Spinal cord (tissue), 10 donors: Measurements from ENCODE around the gene PARD3. TPM values are rescaled to one million over a fixed set of nuclear protein-coding genes. Genes with fewer than 3 reads are reported as not detected.
"Not testable (repeated sequence)": the region's sequence is repeated elsewhere in the genome, so short reads cannot be mapped to it uniquely, and the experiment has no call there.

Source experiments
- DNase-seq, 6 donors: peaks; one replicate each; pipeline versions ENCODE4 v3.0.0 to v3.0.0-alpha.2; 2013 to 2015; ENCODE audit warnings: low spot score in 6 of 6, low read depth in 4 of 6
- H3K27ac ChIP-seq: one replicate; pipeline ENCODE4 v1.5.1; 2013; ENCODE audit warnings: low read depth, low read length, control low read depth
- H3K27me3 ChIP-seq: one replicate; pipeline ENCODE4 v1.6.1; 2013; ENCODE audit warnings: low read length; ENCODE audit not compliant: control insufficient read depth, insufficient read depth
- H3K36me3 ChIP-seq: one replicate; pipeline ENCODE4 v1.6.1; 2013; ENCODE audit warnings: low read length; ENCODE audit not compliant: control insufficient read depth, insufficient read depth
- H3K4me1 ChIP-seq: one replicate; pipeline ENCODE4 v1.6.1; 2013; ENCODE audit warnings: low read length; ENCODE audit not compliant: control insufficient read depth, insufficient read depth
- H3K4me3 ChIP-seq: one replicate; pipeline ENCODE4 v1.5.1; 2013; ENCODE audit warnings: low read depth, low read length, control low read depth
- H3K9me3 ChIP-seq: one replicate; pipeline ENCODE4 v1.6.1; 2013; ENCODE audit warnings: low read length; ENCODE audit not compliant: control insufficient read depth, insufficient read depth
- WGBS: methylation state at CpG from one replicate; pipeline ENCODE4 v1.1.5; 2013; ENCODE audit warnings: missing lambda C conversion rate; ENCODE audit not compliant: insufficient coverage; 5-methylcytosine and 5-hydroxymethylcytosine counted together
- polyA plus RNA-seq, 2 donors: library from polyadenylated mRNA; unstranded; fragments of 120-200 nt; gene quantifications; one replicate each; pipeline ENCODE4 v1.2.1, GENCODE V29; 2013; ENCODE audit not compliant: insufficient read length in 2 of 2
- total RNA-seq, 2 donors: library from RNA; depleted of rRNA in 1 of 2; stranded (reverse); fragments of 120-200 nt in 1 of 2; fragments of >200 nt in 1 of 2; gene quantifications; one replicate each; pipeline versions ENCODE4 v1.2.3 to v1.2.4, GENCODE V29; 2013 to 2014
- donor health status: healthy.

Gene PARD3
- total and polyA plus RNA-seq, 4 donors, result 29.5 to 94.3 (median 47.1) TPM

- H3K27me3 ChIP-seq, result no peaks in the 10 kb centered on the region
- H3K4me3 ChIP-seq, result no peak overlapping the region
- no peaks in the 10 kb centered on the region for H3K4me1 ChIP-seq
- DNase-seq, result no peak
- no peaks in the 10 kb centered on the region for H3K9me3 ChIP-seq
- H3K27ac ChIP-seq, result no peak overlapping the region
- no peaks in the 10 kb centered on the region for H3K36me3 ChIP-seq
- no CpG with 5 or more reads among the region's 3 CpGs for WGBS
These were observed 533.2 kb downstream of the PARD3 start for GRCh38 chr10:34281661-34282582.

- peak in 1 of 6 donors; percentile 54 for DNase-seq
- H3K4me1 ChIP-seq, result no peaks in the 10 kb centered on the region
- no peak overlapping the region for H3K4me3 ChIP-seq
- H3K27ac ChIP-seq, result peak overlapping the region; percentile 43
- H3K9me3 ChIP-seq, result no peaks in the 10 kb centered on the region
- 86% methylated on average over 9 of the region's 11 CpGs for WGBS
- no peaks in the 10 kb centered on the region for H3K36me3 ChIP-seq
- H3K27me3 ChIP-seq, result no peaks in the 10 kb centered on the region
These were observed 534.3 kb downstream of the PARD3 start for GRCh38 chr10:34280599-34281374.

- no peak for DNase-seq
- WGBS, result 79% methylated on average over 2 of the region's 2 CpGs
- H3K4me1 ChIP-seq, result no peaks in the 10 kb centered on the region
- H3K9me3 ChIP-seq, result peaks cover 3% of the 10 kb centered on the region
- no peak overlapping the region for H3K4me3 ChIP-seq
- no peaks in the 10 kb centered on the region for H3K27me3 ChIP-seq
- H3K36me3 ChIP-seq, result no peaks in the 10 kb centered on the region
- no peak overlapping the region for H3K27ac ChIP-seq
These were observed 539.4 kb downstream of the PARD3 start for GRCh38 chr10:34275626-34276130.

- no CpG with 5 or more reads among the region's 3 CpGs for WGBS
- H3K27ac ChIP-seq, result no peak overlapping the region
- peaks cover 3% of the 10 kb centered on the region for H3K9me3 ChIP-seq
- H3K4me3 ChIP-seq, result no peak overlapping the region
- no peak for DNase-seq
- H3K27me3 ChIP-seq, result no peaks in the 10 kb centered on the region
- H3K4me1 ChIP-seq, result no peaks in the 10 kb centered on the region
- no peaks in the 10 kb centered on the region for H3K36me3 ChIP-seq
These were observed 540.2 kb downstream of the PARD3 start for GRCh38 chr10:34274906-34275305.

GRCh38 chr10:34273340-34273739 is 541.8 kb downstream of the PARD3 start:
- Histone ChIP-seq H3K4me3 (no peak overlapping the region), H3K27ac (no peak overlapping the region), H3K9me3 (peaks cover 3% of the 10 kb centered on the region), H3K36me3 (no peaks in the 10 kb centered on the region), H3K27me3 (no peaks in the 10 kb centered on the region), H3K4me1 (no peaks in the 10 kb centered on the region)
- WGBS, result no CpG with 5 or more reads among the region's 1 CpG
- no peak for DNase-seq

- H3K9me3 ChIP-seq, result peaks cover 3% of the 10 kb centered on the region
- WGBS, result 88% methylated on average over 2 of the region's 3 CpGs
These were observed 542.8 kb downstream of the PARD3 start for GRCh38 chr10:34272316-34272715.

GRCh38 chr10:34268410-34268809 is 546.7 kb downstream of the PARD3 start:
- not testable (repeated sequence) for H3K4me1 ChIP-seq, H3K27ac ChIP-seq, H3K9me3 ChIP-seq, DNase-seq, H3K4me3 ChIP-seq, H3K27me3 ChIP-seq, H3K36me3 ChIP-seq
- WGBS, result no CpG with 5 or more reads among the region's 2 CpGs

More at GRCh38 chr10:34272316-34272715, 542.8 kb downstream of the PARD3 start:
- no peak for DNase-seq
- Histone ChIP-seq H3K36me3 (no peaks in the 10 kb centered on the region), H3K4me3 (no peak overlapping the region), H3K27me3 (no peaks in the 10 kb centered on the region), H3K27ac (no peak overlapping the region), H3K4me1 (no peaks in the 10 kb centered on the region)

GRCh38 chr10:34262985-34263384 is 552.1 kb downstream of the PARD3 start:
- no peaks in the 10 kb centered on the region for H3K27me3 ChIP-seq
- H3K4me1 ChIP-seq, result no peaks in the 10 kb centered on the region
- DNase-seq, result peak in 1 of 6 donors; percentile 54
- H3K4me3 ChIP-seq, result no peak overlapping the region
- no peaks in the 10 kb centered on the region for H3K36me3 ChIP-seq
- H3K27ac ChIP-seq, result no peak overlapping the region
- no CpG with 5 or more reads among the region's 1 CpG for WGBS
- H3K9me3 ChIP-seq, result peaks cover 1% of the 10 kb centered on the region

GRCh38 chr10:34260904-34261303 is 554.2 kb downstream of the PARD3 start:
- H3K27me3 ChIP-seq, result no peaks in the 10 kb centered on the region
- H3K4me1 ChIP-seq, result no peaks in the 10 kb centered on the region
- H3K27ac ChIP-seq, result no peak overlapping the region
- WGBS, result 87% methylated on average over 3 of the region's 5 CpGs
- H3K36me3 ChIP-seq, result no peaks in the 10 kb centered on the region
- H3K4me3 ChIP-seq, result no peak overlapping the region
- H3K9me3 ChIP-seq, result peaks cover 1% of the 10 kb centered on the region
- no peak for DNase-seq
